Lower lobe of right lung (tissue), 2 donors: ENCODE results near the gene ITGB8. TPM values are rescaled to one million over a fixed set of nuclear protein-coding genes. Genes with fewer than 3 reads are reported as not detected.
"Not testable (repeated sequence)": the region's sequence is repeated elsewhere in the genome, so short reads cannot be mapped to it uniquely, and the experiment has no call there.

Experiments used
- ATAC-seq, 2 donors: fragments of 200-7000 bp; cut with Tn5 transposase; one replicate each; pipeline ENCODE4 v1.9.1; 2020 to 2022; ENCODE audit warnings: mild to moderate bottlenecking in 2 of 2, moderate library complexity in 2 of 2
- DNase-seq: peaks from one replicate; pipeline ENCODE4 v3.0.0-alpha.2; 2020
- H3K27ac ChIP-seq: fragments of 200-600 bp; one replicate; pipeline ENCODE4 v1.8.0; 2022
- H3K27me3 ChIP-seq: fragments of 200-600 bp; one replicate; pipeline ENCODE4 v1.8.0; 2022; ENCODE audit warnings: low read depth
- H3K36me3 ChIP-seq: fragments of 200-600 bp; one replicate; pipeline ENCODE4 v1.8.0; 2022; ENCODE audit warnings: mild to moderate bottlenecking
- H3K4me1 ChIP-seq: fragments of 200-600 bp; one replicate; pipeline ENCODE4 v1.8.0; 2022
- H3K4me3 ChIP-seq: fragments of 200-600 bp; one replicate; pipeline ENCODE4 v1.8.0; 2022; ENCODE audit warnings: mild to moderate bottlenecking
- H3K9me3 ChIP-seq: fragments of 200-600 bp; one replicate; pipeline ENCODE4 v1.8.0; 2022
- CTCF ChIP-seq: fragments of 200-600 bp; IDR thresholded peaks from one replicate; pipeline ENCODE4 v1.8.0; 2022; ENCODE audit warnings: antibody characterized with exemption, mild to moderate bottlenecking
- intact Hi-C: fragments of 100-400 bp; cut with DNase I; formaldehyde crosslinking; loops from one replicate; pipeline ENCODE4 v1.11.0; 2022
- total RNA-seq: library from RNA; stranded (reverse); fragmentation: NEBNext Ultra II Directional; extraction: Animal tissue kit (Norgen Biotek cat#: 25700); gene quantifications from one replicate; pipeline ENCODE4 v1.2.1, GENCODE V29; 2021
- donor health status: DM: no; HTN: yes; CAD: no; lungs with severe emphysema.

The ITGB8 gene
- total RNA-seq, 1 donor from 2014 or later, result 8.0 TPM

- ATAC-seq, result no peak
- no peak for DNase-seq
- intact Hi-C loops, result no loop called here
- Histone ChIP-seq H3K4me1 (no peaks in the 10 kb centered on the region), H3K4me3 (no peak overlapping the region), H3K27ac (no peak overlapping the region), H3K27me3 (no peaks in the 10 kb centered on the region), H3K9me3 (no peaks in the 10 kb centered on the region), H3K36me3 (no peaks in the 10 kb centered on the region)
- no peak for TF ChIP-seq CTCF
Observed at GRCh38 chr7:20296901-20297300, 33.8 kb upstream of the ITGB8 start.

- no peaks in the 10 kb centered on the region for H3K36me3 ChIP-seq
Observed at GRCh38 chr7:20298486-20298901, 32.2 kb upstream of the ITGB8 start.

GRCh38 chr7:20299145-20299544 lies 31.6 kb upstream of the ITGB8 start:
- no peaks in the 10 kb centered on the region for H3K4me1 ChIP-seq
- no peaks in the 10 kb centered on the region for H3K36me3 ChIP-seq
- H3K9me3 ChIP-seq, result no peaks in the 10 kb centered on the region
- H3K27me3 ChIP-seq, result no peaks in the 10 kb centered on the region
- DNase-seq (no peak), ATAC-seq (no peak)
- TF ChIP-seq CTCF, result no peak
- no peak overlapping the region for H3K4me3 ChIP-seq
- H3K27ac ChIP-seq, result no peak overlapping the region
- intact Hi-C loops, result no loop called here

More at GRCh38 chr7:20298486-20298901, 32.2 kb upstream of the ITGB8 start:
- intact Hi-C loops, result no loop called here
- TF ChIP-seq CTCF, result no peak
- no peak overlapping the region for H3K4me3 ChIP-seq
- no peak for ATAC-seq
- H3K27me3 ChIP-seq, result no peaks in the 10 kb centered on the region
- H3K9me3 ChIP-seq, result no peaks in the 10 kb centered on the region
- DNase-seq, result no peak
- H3K4me1 ChIP-seq, result no peaks in the 10 kb centered on the region
- H3K27ac ChIP-seq, result no peak overlapping the region

- Histone ChIP-seq H3K27me3 (no peaks in the 10 kb centered on the region), H3K36me3 (no peaks in the 10 kb centered on the region), H3K27ac (no peak overlapping the region), H3K4me1 (no peaks in the 10 kb centered on the region), H3K4me3 (no peak overlapping the region), H3K9me3 (no peaks in the 10 kb centered on the region)
- TF ChIP-seq CTCF, result no peak
- ATAC-seq, result peak; percentile 27 to 46
- intact Hi-C loops, result no loop called here
- no peak for DNase-seq
Observed at GRCh38 chr7:20299647-20300312, 30.9 kb upstream of the ITGB8 start.

GRCh38 chr7:20301311-20301939 lies 29.3 kb upstream of the ITGB8 start:
- no peak for TF ChIP-seq CTCF
- Histone ChIP-seq H3K27me3 (no peaks in the 10 kb centered on the region), H3K27ac (no peak overlapping the region), H3K36me3 (no peaks in the 10 kb centered on the region), H3K4me3 (no peak overlapping the region), H3K9me3 (no peaks in the 10 kb centered on the region), H3K4me1 (no peaks in the 10 kb centered on the region)
- ATAC-seq (no peak), DNase-seq (no peak)
- intact Hi-C loops, result no loop called here

- DNase-seq, H3K4me3 ChIP-seq, H3K27ac ChIP-seq, H3K4me1 ChIP-seq, H3K27me3 ChIP-seq, H3K9me3 ChIP-seq, ATAC-seq, intact Hi-C loops, H3K36me3 ChIP-seq: not testable (repeated sequence)
Observed at GRCh38 chr7:20302300-20302699, 28.4 kb upstream of the ITGB8 start.
